Measurements from ENCODE around the gene ART1.

GRCh38 chr11:3659595-3660515, 14.9 kb downstream of the ART1 start:
- TF ChIP-seq SIN3A (IDR thresholded peaks at IDR 0.05; ENCODE audit: borderline replicate concordance, insufficient read depth, low read length) (no peak), POLR2AphosphoS5 (IDR thresholded peaks at IDR 0.05; ENCODE audit: low read depth, low read length) (no peak), REST (IDR thresholded peaks at IDR 0.05; ENCODE audit: insufficient read depth in 1 of 2, low read depth in 2 of 2, low read length in 2 of 2) (no peak), TAF1 (IDR thresholded peaks at IDR 0.05; ENCODE audit: borderline replicate concordance, insufficient read depth, low read length) (no peak)
